OCI-LY7 (cell line): ENCODE results near the gene RACGAP1.

ENCODE experiments used
- CTCF ChIP-seq: fragments of 200-600 bp; sonication (generic); conservative IDR thresholded peaks from 2 replicates; pipeline ENCODE4 v1.5.1; 2014; ENCODE audit warnings: mild to moderate bottlenecking, antibody characterized with exemption, low read length, moderate library complexity, mixed read lengths
- EZH2phosphoT487 ChIP-seq: fragments of 200-600 bp; sonication (generic); IDR thresholded peaks from 2 replicates; pipeline ENCODE4 v1.6.1; 2018; ENCODE audit warnings: low read depth, borderline replicate concordance, mild to moderate bottlenecking, mixed run types, antibody characterized with exemption, low read length, moderate library complexity, mixed read lengths

- TF ChIP-seq EZH2phosphoT487: no peak
- TF ChIP-seq CTCF: no peak
Observed at GRCh38 chr12:50006280-50006679, 19.0 kb downstream of the RACGAP1 start.
